ENCODE results near the gene OTUB2.

- TF ChIP-seq CTCF (IDR thresholded peaks at IDR 0.05) = no peak
- TF ChIP-seq EZH2 (IDR thresholded peaks at IDR 0.05) = no peak
- TF ChIP-seq EZH2phosphoT487 (IDR thresholded peaks at IDR 0.05) = no peak
Measured at GRCh38 chr14:94045101-94045500, 19.0 kb downstream of the OTUB2 start.
